HAP-1 (cell line): ENCODE data around the gene SLIT3.
A peak's percentile ranks its signal among the peaks of the same experiment; 100 is the strongest.

Source experiments
- DNase-seq, 2 experiments: peaks; one replicate each; pipeline ENCODE4 v3.0.0-alpha.2; 2016 to 2020; ENCODE audit warnings: low spot score in 2 of 2
- H3K27me3 ChIP-seq: fragments of 250-450 bp; sonication (Bioruptor Pico); 2 replicates; pipeline ENCODE4 v1.5.1; 2020; ENCODE audit warnings: low read depth, mild to moderate bottlenecking, moderate library complexity
- H3K36me3 ChIP-seq: fragments of 250-450 bp; sonication (Bioruptor Pico); replicated peaks from 2 replicates; pipeline ENCODE4 v1.5.1; 2020; ENCODE audit warnings: mild to moderate bottlenecking
- H3K4me1 ChIP-seq: fragments of 250-450 bp; sonication (Bioruptor Pico); 2 replicates; pipeline ENCODE4 v1.5.1; 2020; ENCODE audit warnings: mild to moderate bottlenecking
- H3K4me3 ChIP-seq: fragments of 250-450 bp; sonication (Bioruptor Pico); 2 replicates; pipeline ENCODE4 v1.5.1; 2020; ENCODE audit warnings: mild to moderate bottlenecking, moderate library complexity
- H3K9me3 ChIP-seq: fragments of 250-450 bp; sonication (Bioruptor Pico); 2 replicates; pipeline ENCODE4 v1.5.1; 2020; ENCODE audit warnings: mild to moderate bottlenecking, moderate library complexity
- in situ Hi-C: fragments of 300-500 bp; cut with MboI; formaldehyde crosslinking; loops from 3 replicates; pipeline ENCODE4 v1.14.3; 2020; ENCODE audit warnings: low sequenced_read_pairs, inconsistent platforms, mixed read lengths

The SLIT3 gene

DNA sequence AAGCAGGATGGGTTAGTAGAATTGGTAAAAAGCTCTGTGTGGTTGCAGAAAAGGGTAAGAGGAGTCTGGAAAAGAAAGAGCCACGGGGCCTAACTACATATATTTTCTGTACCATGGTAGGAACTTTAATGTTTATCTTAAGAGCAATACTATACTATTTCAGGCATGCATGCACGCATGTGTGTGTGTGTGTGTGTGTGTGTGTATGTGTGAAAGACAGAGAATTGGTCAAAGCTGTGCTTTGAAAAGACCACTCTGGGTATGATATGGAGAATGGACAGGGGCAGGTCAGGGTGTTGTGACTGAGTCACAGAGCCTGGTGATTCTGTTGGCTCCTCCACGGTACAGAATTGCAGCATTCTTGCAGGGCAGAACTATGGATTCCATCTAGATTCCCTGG lies 339.3 kb downstream of the SLIT3 start:
- in situ Hi-C loops: no loop called here
- Histone ChIP-seq H3K4me3 (no peak overlapping the region), H3K9me3 (no peaks in the 10 kb centered on the region), H3K4me1 (no peaks in the 10 kb centered on the region), H3K36me3 (no peaks in the 10 kb centered on the region), H3K27me3 (no peaks in the 10 kb centered on the region)
- DNase-seq: no peak

DNA sequence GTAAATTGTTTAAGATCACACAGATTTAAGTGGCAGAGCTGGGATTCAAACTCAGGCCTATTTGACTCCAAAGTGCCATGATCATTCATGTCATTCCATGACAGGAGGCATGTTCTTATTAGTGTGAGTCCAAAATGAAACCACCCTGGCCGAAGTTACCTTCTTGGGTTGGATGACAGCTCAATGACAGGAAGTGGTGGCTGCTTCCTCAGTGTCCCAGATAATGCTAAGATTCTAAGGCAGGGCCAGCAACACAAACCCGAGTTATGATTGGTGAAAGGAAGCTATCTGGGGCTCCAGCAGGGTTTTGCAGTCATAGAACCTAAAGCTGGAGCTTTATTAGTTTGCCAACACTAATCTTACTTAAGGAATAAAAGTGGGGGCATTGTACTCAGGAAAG lies 340.4 kb downstream of the SLIT3 start:
- peaks cover under 1% of the 10 kb centered on the region; the same call in 1 of the 2 replicates for H3K4me1 ChIP-seq
- in situ Hi-C loops: no loop called here

DNA sequence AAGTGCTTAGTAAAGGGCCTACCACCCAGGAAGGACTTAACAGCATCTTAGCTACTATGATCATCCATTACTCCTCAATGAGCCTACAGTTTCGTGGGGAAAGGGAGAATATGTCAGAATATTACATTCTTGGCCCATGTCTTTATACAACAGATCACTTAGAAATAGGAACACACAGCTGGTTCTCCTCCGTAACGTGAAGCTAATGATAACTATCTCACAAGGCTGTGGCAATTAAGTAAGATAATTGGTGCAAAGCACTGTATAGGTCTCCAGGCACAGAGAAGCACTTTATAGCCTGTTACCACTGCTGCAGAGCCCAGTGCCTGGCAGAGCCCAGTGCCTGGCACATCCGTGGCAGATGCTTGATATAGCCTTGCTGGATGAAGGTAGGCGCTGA lies 347.6 kb downstream of the SLIT3 start:
- H3K9me3 ChIP-seq: no peaks in the 10 kb centered on the region
- peaks cover 8% of the 10 kb centered on the region; the same call in 1 of the 2 replicates for H3K4me1 ChIP-seq
- DNase-seq: no peak
- in situ Hi-C loops: no loop called here
- no peaks in the 10 kb centered on the region for H3K36me3 ChIP-seq
- no peaks in the 10 kb centered on the region for H3K27me3 ChIP-seq
- H3K4me3 ChIP-seq: no peak overlapping the region

More for the DNA sequence above, 340.4 kb downstream of the SLIT3 start:
- Histone ChIP-seq H3K27me3 (no peaks in the 10 kb centered on the region), H3K36me3 (no peaks in the 10 kb centered on the region), H3K4me3 (no peak overlapping the region), H3K9me3 (no peaks in the 10 kb centered on the region)
- no peak for DNase-seq

DNA sequence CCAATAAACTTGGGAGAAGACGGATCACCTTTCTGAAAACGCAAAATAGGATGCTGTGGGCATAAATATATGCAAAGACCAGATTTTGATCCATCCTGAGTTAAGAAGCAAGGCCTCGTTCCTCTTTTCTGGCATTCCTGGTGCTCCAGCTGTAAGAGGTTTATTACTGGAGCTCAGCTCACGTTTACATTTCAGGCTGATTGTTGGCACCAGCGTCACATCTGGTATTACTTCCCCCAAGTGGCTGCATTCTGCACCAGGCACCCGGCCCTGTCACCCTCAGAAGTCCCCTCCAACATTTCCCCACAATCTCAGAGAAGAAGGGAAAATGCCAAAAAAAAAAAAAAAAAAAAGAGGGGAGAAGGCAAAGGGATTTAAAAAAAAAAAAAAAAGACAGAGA lies 348.7 kb downstream of the SLIT3 start:
- Histone ChIP-seq H3K4me3 (no peak overlapping the region), H3K9me3 (no peaks in the 10 kb centered on the region), H3K4me1 (peaks cover 15% of the 10 kb centered on the region), H3K27me3 (no peaks in the 10 kb centered on the region), H3K36me3 (no peaks in the 10 kb centered on the region)
- no peak for DNase-seq
- in situ Hi-C loops: no loop called here

DNA sequence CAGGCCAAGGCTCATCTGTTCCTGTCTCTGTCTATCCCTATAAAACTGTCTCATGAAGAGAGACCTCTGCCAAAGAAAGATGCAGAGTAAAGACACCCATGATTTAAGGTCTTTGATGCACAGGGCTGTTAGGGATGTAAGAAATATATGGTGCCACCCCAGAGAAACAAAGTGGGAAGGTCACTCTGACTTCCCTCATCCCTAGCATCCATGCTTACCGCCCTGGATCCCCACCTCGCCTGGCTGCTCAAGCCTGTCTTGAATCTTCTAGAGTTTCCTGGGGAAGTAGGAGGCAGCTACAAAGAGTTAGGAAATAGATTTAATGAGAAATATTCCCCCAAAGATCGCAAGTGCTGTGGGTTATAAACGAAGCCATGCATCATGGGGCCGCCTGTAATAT lies 349.2 kb downstream of the SLIT3 start:
- no peak overlapping the region for H3K4me3 ChIP-seq
- in situ Hi-C loops: no loop called here

DNA sequence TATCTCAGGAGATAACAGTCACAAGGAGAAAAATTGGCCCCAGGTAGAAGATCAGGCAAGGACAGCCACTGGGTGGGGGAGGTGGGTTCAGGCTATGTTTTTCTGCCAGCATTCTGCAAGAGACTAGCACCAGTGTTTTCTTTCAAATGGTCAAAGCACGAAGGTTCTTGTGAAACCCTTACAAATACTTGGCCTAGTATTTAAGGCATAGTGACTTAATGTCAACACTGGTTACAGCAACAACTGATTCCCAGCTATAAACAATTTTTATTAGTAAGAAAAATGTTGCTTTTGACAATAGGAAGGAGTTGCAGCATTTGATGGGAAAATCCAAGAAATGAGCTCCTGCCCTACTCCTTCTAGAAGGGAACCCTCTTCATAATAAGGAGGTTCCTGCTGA lies 349.6 kb downstream of the SLIT3 start:
- in situ Hi-C loops: no loop called here
- no peak for DNase-seq
- peaks cover 21% of the 10 kb centered on the region for H3K4me1 ChIP-seq

More for the DNA sequence above, 349.2 kb downstream of the SLIT3 start:
- H3K27me3 ChIP-seq: no peaks in the 10 kb centered on the region
- peaks cover 18% of the 10 kb centered on the region for H3K4me1 ChIP-seq
- no peak for DNase-seq
- H3K9me3 ChIP-seq: no peaks in the 10 kb centered on the region
- no peaks in the 10 kb centered on the region for H3K36me3 ChIP-seq

DNA sequence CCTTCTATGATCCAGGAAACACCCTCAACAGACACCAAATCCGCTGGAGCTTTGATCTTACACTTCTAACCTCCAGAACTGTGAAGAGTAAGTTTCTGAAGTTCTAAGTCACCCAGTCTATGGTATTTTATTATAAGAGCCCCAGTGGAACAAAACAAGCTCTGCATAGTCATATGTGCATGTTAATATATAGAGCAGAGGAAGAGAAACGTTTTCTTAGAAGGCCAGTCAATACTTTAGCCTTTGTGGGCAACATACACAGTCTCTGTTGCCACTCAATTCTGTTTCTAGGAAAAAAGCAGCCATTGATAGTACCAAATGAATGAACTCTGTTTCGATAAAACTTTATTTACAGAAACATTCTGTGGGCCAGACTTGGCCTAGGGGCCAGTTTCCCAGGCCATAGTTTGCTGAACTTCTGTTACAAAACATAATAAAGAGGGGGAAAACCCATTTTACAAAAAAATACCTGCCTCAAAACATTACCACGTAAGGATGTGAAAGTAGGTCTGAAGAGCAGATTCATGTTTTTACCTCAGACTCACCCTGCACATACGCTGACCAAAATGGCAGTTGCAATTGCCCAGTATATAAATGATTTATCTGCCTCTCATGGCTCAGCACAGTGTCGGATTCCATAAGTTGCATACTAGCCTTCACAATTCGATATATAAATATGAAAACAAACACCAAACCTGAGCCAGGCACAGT lies 350.5 kb downstream of the SLIT3 start:
- no peaks in the 10 kb centered on the region for H3K36me3 ChIP-seq
- no peaks in the 10 kb centered on the region for H3K27me3 ChIP-seq
- H3K9me3 ChIP-seq: no peaks in the 10 kb centered on the region
- peaks cover 29% of the 10 kb centered on the region for H3K4me1 ChIP-seq
- in situ Hi-C loops: no loop called here
- DNase-seq: no peak
- H3K4me3 ChIP-seq: no peak overlapping the region

More for the DNA sequence above, 349.6 kb downstream of the SLIT3 start:
- H3K27me3 ChIP-seq: no peaks in the 10 kb centered on the region
- no peak overlapping the region for H3K4me3 ChIP-seq
- no peaks in the 10 kb centered on the region for H3K9me3 ChIP-seq
- H3K36me3 ChIP-seq: no peaks in the 10 kb centered on the region

DNA sequence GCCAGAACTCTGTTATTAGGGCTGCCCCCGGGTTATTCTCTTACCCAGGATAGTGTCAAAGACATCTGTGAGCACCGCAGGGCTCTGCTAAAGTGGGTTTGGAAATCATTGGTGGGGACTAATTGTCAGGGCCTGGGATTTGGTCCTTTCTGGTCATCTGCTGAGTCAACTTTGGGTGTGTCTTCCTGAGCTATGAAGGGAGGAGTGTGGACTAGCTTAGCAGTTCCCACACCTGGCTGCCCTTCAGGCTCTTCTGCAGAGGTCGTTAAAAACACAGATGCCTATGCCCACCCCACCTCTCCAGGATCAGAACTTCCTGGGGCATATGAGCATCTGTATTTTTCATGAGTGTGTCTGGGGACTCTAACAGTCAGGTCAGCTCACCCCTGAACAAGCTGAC lies 352.2 kb downstream of the SLIT3 start:
- Histone ChIP-seq H3K27me3 (no peaks in the 10 kb centered on the region), H3K9me3 (no peaks in the 10 kb centered on the region), H3K4me1 (peaks cover 35% of the 10 kb centered on the region), H3K4me3 (no peak overlapping the region), H3K36me3 (no peaks in the 10 kb centered on the region)
- DNase-seq: no peak
- in situ Hi-C loops: loop anchor here (10.0 kb wide), 1 partner anchor 204 kb away; no protein-coding TSS in a partner anchor

DNA sequence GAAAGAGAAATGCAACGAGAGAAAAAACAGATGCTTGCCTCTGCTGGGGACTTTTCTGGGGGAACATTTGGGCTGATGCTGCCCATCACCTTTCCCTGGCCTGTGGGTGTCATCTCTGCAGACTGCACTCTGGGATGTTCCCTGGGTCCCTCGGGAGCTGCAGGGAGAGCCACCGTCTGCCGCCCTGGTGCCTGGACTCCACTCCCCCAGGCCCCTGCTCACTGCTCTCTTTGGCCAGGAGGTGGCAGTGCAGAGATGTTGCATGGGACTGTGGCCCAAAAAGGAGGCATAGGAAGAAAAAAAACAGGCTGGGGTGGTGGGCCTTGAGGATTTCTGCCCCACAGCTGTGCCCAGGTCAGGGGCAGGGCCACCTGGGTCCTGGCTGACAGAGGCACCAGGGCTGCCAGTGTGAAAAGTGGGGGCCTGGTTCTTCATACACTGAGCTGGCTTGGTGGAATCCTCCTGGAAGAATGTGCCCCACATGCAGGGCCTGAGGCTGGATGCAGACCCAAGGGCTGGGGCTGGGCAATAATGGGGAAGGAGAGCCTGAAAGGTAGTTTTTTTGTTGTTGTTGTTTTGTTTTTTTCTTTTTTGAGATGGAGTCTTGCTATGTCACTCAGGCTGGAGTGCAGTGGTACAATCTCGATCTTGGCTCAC lies 353.6 kb downstream of the SLIT3 start:
- DNase-seq: peak; percentile 82 to 93
- Histone ChIP-seq H3K4me1 (peaks cover 46% of the 10 kb centered on the region), H3K4me3 (no peak overlapping the region), H3K27me3 (no peaks in the 10 kb centered on the region), H3K36me3 (no peaks in the 10 kb centered on the region), H3K9me3 (no peaks in the 10 kb centered on the region)
- in situ Hi-C loops: loop anchor here (10.0 kb wide), 1 partner anchor 203 kb away; no protein-coding TSS in a partner anchor

DNA sequence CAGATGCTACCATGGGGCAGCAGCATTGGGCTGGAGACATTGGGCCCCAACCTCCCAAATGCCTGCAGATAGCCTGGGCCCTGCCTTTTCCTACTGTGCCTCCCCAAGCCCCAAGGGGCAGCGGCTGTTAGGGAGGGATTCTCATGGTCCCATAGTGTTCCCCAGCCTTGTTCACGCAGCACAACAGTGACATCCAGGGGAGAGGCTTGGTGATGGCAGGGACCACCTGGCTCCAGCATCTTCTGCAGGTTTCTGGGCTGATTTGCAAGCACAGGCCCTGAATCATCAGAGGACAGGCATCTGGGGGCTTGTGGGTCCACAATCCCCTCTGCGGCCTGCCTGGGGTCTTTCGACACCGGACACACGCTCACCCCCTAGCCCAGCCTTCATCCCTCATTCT lies 354.6 kb downstream of the SLIT3 start:
- Histone ChIP-seq H3K4me1 (peaks cover 49% of the 10 kb centered on the region), H3K4me3 (no peak overlapping the region), H3K9me3 (no peaks in the 10 kb centered on the region), H3K27me3 (no peaks in the 10 kb centered on the region), H3K36me3 (no peaks in the 10 kb centered on the region)
- in situ Hi-C loops: loop anchor here (10.0 kb wide), 1 partner anchor 202 kb away; no protein-coding TSS in a partner anchor
- DNase-seq: peak; percentile 75 to 80

DNA sequence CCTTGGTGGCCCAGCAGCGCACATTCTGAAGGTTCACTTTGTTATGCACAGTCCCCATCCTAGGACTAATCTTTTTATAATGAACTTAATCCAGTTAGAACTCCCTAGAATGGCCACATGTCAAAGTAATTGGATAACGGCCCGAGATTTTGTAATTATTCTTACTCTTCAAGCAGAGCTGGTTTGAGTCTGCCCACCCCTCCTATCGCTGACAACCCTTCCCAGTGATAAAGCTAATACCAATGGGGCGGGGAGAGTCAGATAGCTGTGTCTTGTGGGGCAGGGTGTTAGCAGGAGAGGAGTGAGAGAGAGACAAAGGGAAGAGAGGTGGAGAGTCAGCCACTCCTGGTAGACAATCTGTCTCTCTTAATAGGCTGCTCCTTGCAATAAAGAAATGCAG lies 356.9 kb downstream of the SLIT3 start:
- DNase-seq: peak; percentile 90 to 99
- H3K9me3 ChIP-seq: no peaks in the 10 kb centered on the region
- no peaks in the 10 kb centered on the region for H3K27me3 ChIP-seq
- in situ Hi-C loops: loop anchor here (10.0 kb wide), 1 partner anchor 199 kb away; no protein-coding TSS in a partner anchor
- H3K4me1 ChIP-seq: peaks cover 60% of the 10 kb centered on the region
- no peak overlapping the region for H3K4me3 ChIP-seq
- H3K36me3 ChIP-seq: no peaks in the 10 kb centered on the region

DNA sequence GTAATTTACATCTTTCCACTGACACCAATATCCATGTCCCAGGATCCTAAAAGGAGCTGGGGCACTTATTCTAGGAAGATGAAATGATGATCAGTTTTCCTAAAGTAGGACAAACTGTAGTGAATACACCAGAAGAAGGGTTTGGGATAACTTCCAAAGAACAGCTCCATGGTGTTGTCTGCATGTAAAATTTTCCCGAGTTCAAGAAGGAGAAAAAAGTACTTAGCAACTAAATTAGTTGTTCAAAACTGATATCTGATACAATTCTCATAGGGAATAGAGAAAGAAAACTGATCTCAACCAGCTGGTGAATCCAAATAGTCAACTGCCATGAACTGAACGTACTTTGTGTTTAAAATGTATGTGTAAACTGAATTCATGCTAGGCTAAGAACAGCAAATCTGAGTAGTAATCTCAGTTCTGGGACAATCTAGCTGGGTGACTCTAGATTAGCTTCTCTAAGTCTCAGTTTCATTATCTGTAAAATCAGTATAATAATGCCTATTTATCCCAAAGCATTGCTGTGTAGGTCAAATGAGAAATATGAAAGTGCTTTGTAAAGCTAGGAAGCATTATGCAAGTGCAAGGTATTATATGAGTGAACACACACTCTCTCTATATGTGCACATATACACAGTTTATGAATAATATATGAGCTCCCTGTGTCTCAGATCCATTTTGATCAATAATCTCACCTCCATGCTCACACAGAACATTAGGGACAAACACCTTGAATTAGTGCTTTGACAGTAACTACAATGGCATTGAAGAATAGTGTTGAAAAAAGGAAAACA lies 357.7 kb downstream of the SLIT3 start:
- Histone ChIP-seq H3K27me3 (no peaks in the 10 kb centered on the region), H3K4me1 (peaks cover 60% of the 10 kb centered on the region), H3K36me3 (no peaks in the 10 kb centered on the region), H3K9me3 (no peaks in the 10 kb centered on the region), H3K4me3 (no peak overlapping the region)
- in situ Hi-C loops: loop anchor here (10.0 kb wide), 1 partner anchor 198 kb away; no protein-coding TSS in a partner anchor
- DNase-seq: no peak

DNA sequence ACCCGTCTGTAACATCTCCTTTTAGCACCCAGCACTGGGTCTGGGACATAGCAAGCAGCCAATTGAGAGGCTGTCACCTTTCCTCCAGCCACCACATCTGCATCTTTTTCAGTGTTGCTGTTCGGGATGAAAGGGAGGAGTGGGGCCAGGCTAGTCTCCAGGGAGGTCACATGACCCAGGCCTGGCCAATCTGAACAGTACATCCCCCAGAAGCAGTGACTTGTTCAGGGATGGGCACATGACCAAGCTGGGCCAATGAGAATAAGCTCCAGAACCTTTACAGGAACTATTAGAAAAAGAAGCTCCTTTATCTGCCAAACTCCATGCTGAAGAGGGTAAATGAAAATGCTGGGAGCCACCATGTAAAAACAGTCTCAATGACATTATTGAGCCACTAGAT lies 359.0 kb downstream of the SLIT3 start:
- DNase-seq: peak; percentile 24 to 75
- H3K4me1 ChIP-seq: peaks cover 50% of the 10 kb centered on the region
- no peaks in the 10 kb centered on the region for H3K27me3 ChIP-seq
- H3K4me3 ChIP-seq: no peak overlapping the region
- in situ Hi-C loops: loop anchor here (10.0 kb wide), 1 partner anchor 197 kb away; no protein-coding TSS in a partner anchor
- no peaks in the 10 kb centered on the region for H3K9me3 ChIP-seq
- H3K36me3 ChIP-seq: no peaks in the 10 kb centered on the region
